ENCODE data around the gene ZNF598.

The ZNF598 gene

GRCh38 chr16:1993731-1994131 is 15.9 kb downstream of the ZNF598 start:
- in situ Hi-C loops (cut with MboI; ENCODE audit: low sequenced_read_pairs): no loop called here

- in situ Hi-C loops (cut with MboI; ENCODE audit: low sequenced_read_pairs): no loop called here
These were observed 16.8 kb downstream of the ZNF598 start for GRCh38 chr16:1992704-1993317.

- in situ Hi-C loops (cut with MboI; ENCODE audit: low sequenced_read_pairs): no loop called here
These were observed 17.5 kb downstream of the ZNF598 start for GRCh38 chr16:1991948-1992703.

- in situ Hi-C loops (cut with MboI; ENCODE audit: low sequenced_read_pairs): no loop called here
These were observed 18.1 kb downstream of the ZNF598 start for GRCh38 chr16:1991588-1991947.

GRCh38 chr16:1991135-1991551 is 18.5 kb downstream of the ZNF598 start:
- in situ Hi-C loops (cut with MboI; ENCODE audit: low sequenced_read_pairs): no loop called here

GRCh38 chr16:1990351-1991134 is 19.1 kb downstream of the ZNF598 start:
- in situ Hi-C loops (cut with MboI; ENCODE audit: low sequenced_read_pairs): no loop called here

- in situ Hi-C loops (cut with MboI; ENCODE audit: low sequenced_read_pairs): no loop called here
These were observed 19.6 kb downstream of the ZNF598 start for GRCh38 chr16:1990101-1990350.

- in situ Hi-C loops (cut with MboI; ENCODE audit: low sequenced_read_pairs): no loop called here
These were observed 20.2 kb downstream of the ZNF598 start, which contains the start of gene SYNGR3 for GRCh38 chr16:1989209-1990100. SYNGR3 (plus strand) TSS chr16:1989970; CDS start chr16:1990103, 133 bp downstream.

- in situ Hi-C loops (cut with MboI; ENCODE audit: low sequenced_read_pairs): no loop called here
These were observed 22.4 kb downstream of the ZNF598 start for GRCh38 chr16:1987198-1987597.

GRCh38 chr16:1985466-1986150 is 24.0 kb downstream of the ZNF598 start:
- in situ Hi-C loops (cut with MboI; ENCODE audit: low sequenced_read_pairs): no loop called here

- in situ Hi-C loops (cut with MboI; ENCODE audit: low sequenced_read_pairs): no loop called here
These were observed 25.0 kb downstream of the ZNF598 start for GRCh38 chr16:1984347-1985225.

- in situ Hi-C loops (cut with MboI; ENCODE audit: low sequenced_read_pairs): no loop called here
These were observed 25.9 kb downstream of the ZNF598 start, which contains the start of gene GFER for GRCh38 chr16:1983544-1984346. GFER (plus strand) TSS chr16:1984193; CDS start chr16:1984219, 26 bp downstream.

- in situ Hi-C loops (cut with MboI; ENCODE audit: low sequenced_read_pairs): no loop called here
These were observed 26.6 kb downstream of the ZNF598 start for GRCh38 chr16:1982991-1983543.

GRCh38 chr16:1982013-1982433 is 27.6 kb downstream of the ZNF598 start:
- in situ Hi-C loops (cut with MboI; ENCODE audit: low sequenced_read_pairs): no loop called here

- in situ Hi-C loops (cut with MboI; ENCODE audit: low sequenced_read_pairs): no loop called here
These were observed 28.2 kb downstream of the ZNF598 start, which contains the start of gene NOXO1 for GRCh38 chr16:1981398-1981836. NOXO1 (minus strand) TSS chr16:1981469; CDS start chr16:1981179, 290 bp downstream.

GRCh38 chr16:1980770-1981087 is 28.9 kb downstream of the ZNF598 start:
- in situ Hi-C loops (cut with MboI; ENCODE audit: low sequenced_read_pairs): no loop called here

- in situ Hi-C loops (cut with MboI; ENCODE audit: low sequenced_read_pairs): no loop called here
These were observed 29.4 kb downstream of the ZNF598 start for GRCh38 chr16:1980030-1980769.

Data from HL-60/S4 treated with phorbol 12-myristate 13-acetate at 8.2 ng/mL for 4 days and 3 days (cell line).